GM23338 (cell line): ENCODE measurements around the gene WDR27. TPM values are rescaled to one million over a fixed set of nuclear protein-coding genes. Genes with fewer than 3 reads are reported as not detected.

Experiments
- ATAC-seq: fragments of 200-7000 bp; cut with Tn5 transposase; 3 replicates; pipeline ENCODE4 v1.9.1; 2020
- DNase-seq: peaks from one replicate; pipeline ENCODE4 v3.0.0-alpha.2; 2015; ENCODE audit warnings: low spot score
- H2AFZ ChIP-seq: fragments of 200-600 bp; sonication (generic); 2 replicates; pipeline ENCODE4 v1.8.0; 2016; ENCODE audit warnings: antibody characterized with exemption, mild to moderate bottlenecking, moderate library complexity
- H3F3A ChIP-seq: fragments of 200-600 bp; sonication (generic); replicated peaks from 2 replicates; pipeline ENCODE4 v1.8.0; 2017; ENCODE audit warnings: antibody characterized with exemption, mixed run types, low read depth
- H3K27ac ChIP-seq: fragments of 200-600 bp; sonication (generic); 2 replicates; pipeline ENCODE4 v1.6.1; 2016; ENCODE audit warnings: low read depth
- H3K27me3 ChIP-seq: fragments of 200-600 bp; sonication (generic); 2 replicates; pipeline ENCODE4 v1.8.0; 2016; ENCODE audit warnings: mild to moderate bottlenecking, mixed run types, moderate library complexity; ENCODE audit not compliant: insufficient read depth
- H3K36me3 ChIP-seq: fragments of 200-600 bp; sonication (generic); 2 replicates; pipeline ENCODE4 v1.8.0; 2016; ENCODE audit warnings: mild to moderate bottlenecking; ENCODE audit not compliant: insufficient read depth
- H3K4me1 ChIP-seq: fragments of 200-600 bp; sonication (generic); 2 replicates; pipeline ENCODE4 v1.8.0; 2016; ENCODE audit warnings: mild to moderate bottlenecking, moderate library complexity; ENCODE audit not compliant: insufficient read depth
- H3K4me2 ChIP-seq: fragments of 200-600 bp; sonication (generic); 2 replicates; pipeline ENCODE4 v1.7.1; 2017; ENCODE audit warnings: mixed run types
- H3K4me3 ChIP-seq: fragments of 200-600 bp; sonication (generic); 2 replicates; pipeline ENCODE4 v1.6.1; 2016; ENCODE audit warnings: mixed run types
- H3K79me2 ChIP-seq: fragments of 200-600 bp; sonication (generic); replicated peaks from 2 replicates; pipeline ENCODE4 v1.8.0; 2017; ENCODE audit warnings: mild to moderate bottlenecking; ENCODE audit not compliant: insufficient read depth
- H3K9me2 ChIP-seq: fragments of 200-600 bp; sonication (generic); 2 replicates; pipeline ENCODE4 v1.8.0; 2017; ENCODE audit not compliant: insufficient read depth
- H4K20me1 ChIP-seq: fragments of 200-600 bp; sonication (generic); replicated peaks from 2 replicates; pipeline ENCODE4 v1.8.0; 2017; ENCODE audit warnings: mild to moderate bottlenecking; ENCODE audit not compliant: insufficient read depth
- H3K27ac Mint-ChIP-seq: 2 replicates; pipeline ENCODE4 v1.8.0; 2020; ENCODE audit warnings: inconsistent platforms, mild to moderate bottlenecking, moderate library complexity, mixed read lengths
- H3K27me3 Mint-ChIP-seq: 3 replicates; pipeline ENCODE4 v1.8.0; 2022; ENCODE audit warnings: low read depth, mild to moderate bottlenecking, moderate library complexity, mixed read lengths, inconsistent platforms; ENCODE audit not compliant: insufficient read depth, poor library complexity
- H3K36me3 Mint-ChIP-seq: 3 replicates; pipeline ENCODE4 v1.8.0; 2021; ENCODE audit warnings: low read depth, mild to moderate bottlenecking, inconsistent platforms, moderate library complexity, mixed read lengths
- H3K4me1 Mint-ChIP-seq: 3 replicates; pipeline ENCODE4 v1.8.0; 2020; ENCODE audit warnings: mild to moderate bottlenecking, inconsistent platforms, mixed read lengths
- H3K4me3 Mint-ChIP-seq: 3 replicates; pipeline ENCODE4 v1.8.0; 2021; ENCODE audit warnings: moderate library complexity, mild to moderate bottlenecking, inconsistent platforms, mixed read lengths
- H3K9me3 Mint-ChIP-seq: 3 replicates; pipeline ENCODE4 v1.8.0; 2020; ENCODE audit warnings: moderate library complexity, mild to moderate bottlenecking, inconsistent platforms, mixed read lengths
- CREB1 ChIP-seq: fragments of 250-450 bp; sonication (Bioruptor Pico); IDR thresholded peaks from 2 replicates; pipeline ENCODE4 v1.5.0; 2020; ENCODE audit warnings: low read depth, mild to moderate bottlenecking, moderate library complexity
- ETS1 ChIP-seq: IDR thresholded peaks from 2 replicates; pipeline ENCODE4 v1.6.1; 2016; ENCODE audit warnings: antibody characterized with exemption
- EZH2 ChIP-seq: fragments of 200-600 bp; sonication (generic); IDR thresholded peaks from one replicate; pipeline ENCODE4 v1.8.0; 2017; ENCODE audit warnings: antibody characterized with exemption, mild to moderate bottlenecking, low read depth; ENCODE audit not compliant: unreplicated experiment
- EZH2phosphoT487 ChIP-seq: fragments of 200-600 bp; sonication (generic); IDR thresholded peaks from one replicate; pipeline ENCODE4 v1.8.1; 2018; ENCODE audit warnings: antibody characterized with exemption; ENCODE audit not compliant: unreplicated experiment
- JUNB ChIP-seq: IDR thresholded peaks from one replicate; pipeline ENCODE4 v1.6.1; 2016; ENCODE audit warnings: antibody characterized with exemption; ENCODE audit not compliant: unreplicated experiment
- NANOG ChIP-seq: IDR thresholded peaks from 2 replicates; pipeline ENCODE4 v1.6.1; 2016; ENCODE audit warnings: antibody characterized with exemption, borderline replicate concordance
- POLR2AphosphoS5 ChIP-seq: IDR thresholded peaks from 2 replicates; pipeline ENCODE4 v1.6.1; 2016; ENCODE audit warnings: antibody characterized with exemption, low read depth
- REST ChIP-seq: IDR thresholded peaks from one replicate; pipeline ENCODE4 v1.6.1; 2018; ENCODE audit warnings: antibody characterized with exemption; ENCODE audit not compliant: unreplicated experiment
- STAT1 ChIP-seq: IDR thresholded peaks from one replicate; pipeline ENCODE4 v1.6.1; 2016; ENCODE audit warnings: antibody characterized with exemption; ENCODE audit not compliant: unreplicated experiment
- ZNF114 ChIP-seq: fragments of 250-450 bp; sonication (Bioruptor Pico); IDR thresholded peaks from 2 replicates; pipeline ENCODE4 v1.5.0; 2020; ENCODE audit warnings: mild to moderate bottlenecking, moderate library complexity
- ZNF331 ChIP-seq: fragments of 250-450 bp; sonication (Bioruptor Pico); IDR thresholded peaks from 2 replicates; pipeline ENCODE4 v1.5.0; 2020; ENCODE audit warnings: low read depth, mild to moderate bottlenecking, moderate library complexity
- polyA plus RNA-seq: library from polyadenylated mRNA; unstranded; fragments of >200 nt; fragmentation: Nextera tagmentation; extraction: Ambion mirVana; gene quantifications from 2 replicates; pipeline ENCODE4 v1.2.1, GENCODE V29; 2016
- total RNA-seq: library from RNA; depleted of rRNA; stranded (reverse); fragments of >200 nt; shearing (Covaris generic); gene quantifications from 2 replicates; pipeline ENCODE4 v1.2.3, GENCODE V29; 2014
- TF ChIP-seq, protein P1 (sequence below), 2 experiments: fragments of 200-600 bp in 1 of 2; sonication (generic) in 1 of 2; conservative IDR thresholded peaks; 2 replicates each; pipeline versions ENCODE4 v1.5.1 to v1.6.1; 2016 to 2017; ENCODE audit warnings: antibody characterized with exemption in 2 of 2, low read depth in 2 of 2, mild to moderate bottlenecking in 2 of 2, moderate library complexity in 1 of 2

The WDR27 gene
- total and polyA plus RNA-seq, 2 experiments from 2014 or later = 55.3 to 80.4 TPM

GRCh38 chr6:169574420-169574819, 127.4 kb downstream of the WDR27 start:
- Histone ChIP-seq H3K79me2 (no peaks in the 10 kb centered on the region), H3K4me2 (no peak overlapping the region), H4K20me1 (no peaks in the 10 kb centered on the region), H3K36me3 (no peaks in the 10 kb centered on the region), H3K27me3 (no peaks in the 10 kb centered on the region), H3K4me3 (no peak overlapping the region), H3K4me1 (no peaks in the 10 kb centered on the region), H2AFZ (no peak overlapping the region), H3K27ac (no peak overlapping the region), H3K9me2 (no peaks in the 10 kb centered on the region), H3F3A (no peaks in the 10 kb centered on the region)
- Mint-ChIP-seq H3K9me3 (no peaks in the 10 kb centered on the region; the same call in 2 of the 3 replicates), H3K27ac (no peak overlapping the region), H3K27me3 (peaks cover 8% of the 10 kb centered on the region), H3K36me3 (peaks cover 23% of the 10 kb centered on the region), H3K4me1 (no peaks in the 10 kb centered on the region), H3K4me3 (no peak overlapping the region)
- ATAC-seq = no peak
- TF ChIP-seq NANOG (no peak), EZH2phosphoT487 (no peak), ETS1 (no peak), ZNF331 (CRISPR knock-in tag) (no peak)
- no peak for DNase-seq

GRCh38 chr6:169573883-169574282, 127.9 kb downstream of the WDR27 start:
- no peaks in the 10 kb centered on the region for H3K36me3 ChIP-seq
- no peak overlapping the region for H3K27ac ChIP-seq
- Mint-ChIP-seq H3K9me3 (no peaks in the 10 kb centered on the region; the same call in 2 of the 3 replicates), H3K36me3 (peaks cover 19% of the 10 kb centered on the region), H3K27me3 (peaks cover 8% of the 10 kb centered on the region), H3K27ac (no peak overlapping the region), H3K4me3 (no peak overlapping the region), H3K4me1 (no peaks in the 10 kb centered on the region)
- H3K27me3 ChIP-seq = no peaks in the 10 kb centered on the region
- ATAC-seq (no peak), DNase-seq (no peak)
- H3K4me1 ChIP-seq = no peaks in the 10 kb centered on the region
- TF ChIP-seq JUNB (no peak), POLR2AphosphoS5 (no peak), STAT1 (no peak), REST (no peak), EZH2 (no peak), EZH2phosphoT487 (no peak), CREB1 (CRISPR knock-in tag) (no peak), ETS1 (no peak), ZNF114 (no peak), ZNF331 (CRISPR knock-in tag) (no peak), NANOG (no peak)
- TF ChIP-seq, protein P1, sequence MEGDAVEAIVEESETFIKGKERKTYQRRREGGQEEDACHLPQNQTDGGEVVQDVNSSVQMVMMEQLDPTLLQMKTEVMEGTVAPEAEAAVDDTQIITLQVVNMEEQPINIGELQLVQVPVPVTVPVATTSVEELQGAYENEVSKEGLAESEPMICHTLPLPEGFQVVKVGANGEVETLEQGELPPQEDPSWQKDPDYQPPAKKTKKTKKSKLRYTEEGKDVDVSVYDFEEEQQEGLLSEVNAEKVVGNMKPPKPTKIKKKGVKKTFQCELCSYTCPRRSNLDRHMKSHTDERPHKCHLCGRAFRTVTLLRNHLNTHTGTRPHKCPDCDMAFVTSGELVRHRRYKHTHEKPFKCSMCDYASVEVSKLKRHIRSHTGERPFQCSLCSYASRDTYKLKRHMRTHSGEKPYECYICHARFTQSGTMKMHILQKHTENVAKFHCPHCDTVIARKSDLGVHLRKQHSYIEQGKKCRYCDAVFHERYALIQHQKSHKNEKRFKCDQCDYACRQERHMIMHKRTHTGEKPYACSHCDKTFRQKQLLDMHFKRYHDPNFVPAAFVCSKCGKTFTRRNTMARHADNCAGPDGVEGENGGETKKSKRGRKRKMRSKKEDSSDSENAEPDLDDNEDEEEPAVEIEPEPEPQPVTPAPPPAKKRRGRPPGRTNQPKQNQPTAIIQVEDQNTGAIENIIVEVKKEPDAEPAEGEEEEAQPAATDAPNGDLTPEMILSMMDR (conservative IDR thresholded peaks at IDR 0.05; ENCODE audit: low read depth in 2 of 2) = no peak
- no peaks in the 10 kb centered on the region for H3K79me2 ChIP-seq
- no peak overlapping the region for H2AFZ ChIP-seq
- H3K9me2 ChIP-seq = no peaks in the 10 kb centered on the region
- H3K4me2 ChIP-seq = no peak overlapping the region
- H3F3A ChIP-seq = no peaks in the 10 kb centered on the region
- H3K4me3 ChIP-seq = no peak overlapping the region
- H4K20me1 ChIP-seq = no peaks in the 10 kb centered on the region
